AG04449 (cell line): ENCODE results near the gene CD72.
"Not testable (repeated sequence)": the region's sequence is repeated elsewhere in the genome, so short reads cannot be mapped to it uniquely, and the experiment has no call there.

ENCODE experiments used
- CTCF ChIA-PET: fragments of 350-600 bp; formaldehyde crosslinking; extraction: SDS; loops from one replicate; lab custom pipeline; 2021; ENCODE audit warnings: antibody characterized with exemption; lab: Yijun Ruan, JAX
- POLR2A ChIA-PET: fragments of 400-600, 350-600 bp; formaldehyde crosslinking; extraction: SDS; loops from one replicate; lab custom pipeline; 2020; ENCODE audit warnings: antibody characterized with exemption, inconsistent platforms; lab: Yijun Ruan, JAX
- DNase-seq: peaks from one replicate; pipeline ENCODE4 v3.0.0-alpha.2; 2010; ENCODE audit warnings: low read depth, low spot score
- H3K4me3 ChIP-seq: 2 replicates; pipeline ENCODE4 v1.5.1; 2011; ENCODE audit warnings: low read depth, mild to moderate bottlenecking, control low read depth, low read length
- CTCF ChIP-seq: IDR thresholded peaks from one replicate; pipeline ENCODE4 v1.5.1; 2011; ENCODE audit warnings: mild to moderate bottlenecking, moderate library complexity, low read length, control low read depth, inconsistent platforms; ENCODE audit not compliant: insufficient read depth; ENCODE audit errors: missing control alignments

The CD72 gene

GRCh38 chr9:35599763-35600604 is 18.2 kb downstream of the CD72 start:
- DNase-seq: no peak
- no peak for TF ChIP-seq CTCF
- H3K4me3 ChIP-seq: no peak overlapping the region
- ChIA-PET POLR2A (no interaction called here), CTCF (interaction anchor here (0.6 to 1.4 kb wide), 10 partner anchors 11 to 129 kb away, joined by 3 to 6 read pairs (median 3); partner anchors contain the start of genes CCDC107, RMRP and RUSC2)

GRCh38 chr9:35598866-35599590 is 19.2 kb downstream of the CD72 start:
- no peak overlapping the region for H3K4me3 ChIP-seq
- CTCF ChIA-PET: interaction anchor here (0.8 to 1.4 kb wide), 6 partner anchors 12 to 128 kb away, joined by 3 to 6 read pairs (median 4); partner anchors contain the start of gene RUSC2
- POLR2A ChIA-PET: interaction anchor here (0.5 kb wide), 1 partner anchor 88 kb away, joined by 3 read pairs; no protein-coding TSS in a partner anchor
- no peak for DNase-seq
- no peak for TF ChIP-seq CTCF

GRCh38 chr9:35596907-35597306 is 21.3 kb downstream of the CD72 start:
- DNase-seq, POLR2A ChIA-PET, CTCF ChIA-PET, H3K4me3 ChIP-seq: not testable (repeated sequence)

- TF ChIP-seq CTCF: no peak
- no peak for DNase-seq
- H3K4me3 ChIP-seq: no peak overlapping the region
- CTCF ChIA-PET: interaction anchor here (1.1 kb wide), 1 partner anchor 9 kb away, joined by 4 read pairs; no protein-coding TSS in a partner anchor
- POLR2A ChIA-PET: no interaction called here
Measured at GRCh38 chr9:35594471-35594870, 23.7 kb downstream of the CD72 start.

GRCh38 chr9:35593581-35593980 is 24.6 kb downstream of the CD72 start:
- TF ChIP-seq CTCF: no peak
- no peak overlapping the region for H3K4me3 ChIP-seq
- no peak for DNase-seq
- ChIA-PET CTCF (interaction anchor here (1.2 kb wide), 1 partner anchor 53 kb away, joined by 3 read pairs; no protein-coding TSS in a partner anchor), POLR2A (no interaction called here)

GRCh38 chr9:35588506-35588905 is 29.7 kb downstream of the CD72 start:
- DNase-seq, POLR2A ChIA-PET, H3K4me3 ChIP-seq: not testable (repeated sequence)
- CTCF ChIA-PET: interaction anchor here (1.0 to 1.6 kb wide), 3 partner anchors 10 to 23 kb away, joined by 3 read pairs; no protein-coding TSS in a partner anchor

GRCh38 chr9:35584681-35585080 is 33.5 kb downstream of the CD72 start:
- POLR2A ChIA-PET, DNase-seq, H3K4me3 ChIP-seq, CTCF ChIA-PET: not testable (repeated sequence)

- DNase-seq, POLR2A ChIA-PET, H3K4me3 ChIP-seq: not testable (repeated sequence)
- CTCF ChIA-PET: interaction anchor here (1.4 kb wide), 1 partner anchor 19 kb away, joined by 4 read pairs; no protein-coding TSS in a partner anchor
Measured at GRCh38 chr9:35583521-35583920, 34.7 kb downstream of the CD72 start.

- POLR2A ChIA-PET, DNase-seq, CTCF ChIA-PET, H3K4me3 ChIP-seq: not testable (repeated sequence)
Measured at GRCh38 chr9:35579659-35580227, 38.5 kb downstream of the CD72 start.
